ENCODE data around the gene RAB6C.
"Not testable (repeated sequence)": the region's sequence is repeated elsewhere in the genome, so short reads cannot be mapped to it uniquely, and the experiment has no call there.

The RAB6C gene

DNA sequence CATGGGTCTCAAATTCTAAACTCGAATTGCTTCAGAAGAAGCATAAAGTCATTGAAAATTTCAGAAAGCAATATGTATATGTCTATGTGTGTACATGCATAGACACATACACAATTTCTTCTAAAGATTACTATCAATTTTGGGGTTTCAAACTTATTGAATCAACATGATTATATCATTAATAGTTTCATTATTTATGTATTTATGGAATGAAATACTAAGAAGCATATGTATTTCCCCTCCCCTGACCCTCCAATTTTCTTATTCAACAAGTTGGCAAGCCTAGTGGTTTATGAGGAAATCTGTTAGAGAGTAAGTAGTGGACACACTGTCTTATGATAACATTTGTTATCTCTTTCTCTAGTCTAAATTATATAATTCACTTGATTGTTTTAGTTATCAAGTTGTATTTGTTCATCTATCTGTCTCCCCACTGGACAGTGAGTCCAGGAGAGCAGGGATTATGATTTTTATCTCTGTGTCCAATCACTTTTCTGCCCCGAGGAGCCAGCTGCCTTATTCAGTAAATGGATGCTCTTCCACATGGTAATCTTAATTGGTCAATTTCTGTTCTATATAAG is 17.3 kb downstream of the RAB6C start:
- not testable (repeated sequence) for DNase-seq

DNA sequence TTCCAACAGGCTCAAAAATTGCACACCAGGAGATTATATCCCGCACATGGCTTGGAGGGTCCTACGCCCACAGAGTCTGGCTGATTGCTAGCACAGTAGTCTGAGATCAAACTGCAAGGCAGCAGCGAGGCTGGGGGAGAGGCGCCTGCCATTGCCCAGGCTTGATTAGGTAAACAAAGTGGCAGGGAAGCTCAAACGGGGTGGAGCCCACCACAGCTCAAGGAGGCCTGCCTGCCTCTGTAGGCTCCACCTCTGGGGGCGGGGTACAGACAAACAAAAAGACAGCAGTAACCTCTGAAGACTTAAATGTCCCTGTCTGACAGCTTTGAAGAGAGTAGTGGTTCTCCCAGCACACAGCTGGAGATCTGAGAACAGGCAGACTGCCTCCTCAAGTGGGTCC is 19.3 kb downstream of the RAB6C start:
- not testable (repeated sequence) for DNase-seq

- DNase-seq, result not testable (repeated sequence)
Observed at GRCh38 chr2:130005862-130006261, 26.4 kb downstream of the RAB6C start.

DNA sequence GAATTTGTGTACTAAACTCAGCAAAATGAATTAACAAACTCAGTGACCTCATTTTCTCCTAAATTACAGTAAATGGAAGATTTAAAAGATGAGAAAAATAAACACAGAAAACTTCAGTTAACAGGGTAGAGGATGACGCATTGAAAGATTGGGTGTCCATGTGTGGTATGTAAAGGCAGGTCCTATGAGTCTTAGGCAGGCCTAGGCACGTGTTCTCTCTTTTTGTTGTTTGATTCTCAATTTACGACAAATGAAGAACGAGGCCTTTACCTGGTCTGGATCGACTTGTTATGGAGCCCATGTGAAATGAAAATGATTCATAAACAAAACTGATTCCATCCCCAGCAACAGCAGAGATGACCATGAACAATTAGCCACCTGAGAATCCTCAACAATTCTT is 37.2 kb downstream of the RAB6C start:
- not testable (repeated sequence) for DNase-seq

GRCh38 chr2:130019402-130019801 is 39.9 kb downstream of the RAB6C start:
- no peak for DNase-seq

DNA sequence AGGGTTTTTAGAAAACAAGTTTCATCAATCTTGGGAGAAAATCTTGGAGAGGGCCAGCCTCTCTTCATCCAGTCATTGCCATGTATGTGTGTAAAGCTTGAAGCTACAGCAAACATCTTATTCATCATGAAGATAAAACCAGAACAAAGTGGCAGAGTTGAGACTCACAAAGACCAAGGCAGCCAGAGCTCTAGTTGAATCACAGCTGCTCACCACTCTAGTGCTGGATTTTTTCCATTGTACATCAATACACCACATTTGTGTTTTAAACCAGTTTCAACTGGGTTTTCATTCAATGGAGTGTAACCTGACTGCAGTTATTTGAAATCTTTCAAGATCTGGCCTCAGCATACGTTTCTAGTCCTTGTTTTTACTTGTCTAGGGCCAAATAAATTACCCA is 40.6 kb downstream of the RAB6C start:
- not testable (repeated sequence) for DNase-seq

DNA sequence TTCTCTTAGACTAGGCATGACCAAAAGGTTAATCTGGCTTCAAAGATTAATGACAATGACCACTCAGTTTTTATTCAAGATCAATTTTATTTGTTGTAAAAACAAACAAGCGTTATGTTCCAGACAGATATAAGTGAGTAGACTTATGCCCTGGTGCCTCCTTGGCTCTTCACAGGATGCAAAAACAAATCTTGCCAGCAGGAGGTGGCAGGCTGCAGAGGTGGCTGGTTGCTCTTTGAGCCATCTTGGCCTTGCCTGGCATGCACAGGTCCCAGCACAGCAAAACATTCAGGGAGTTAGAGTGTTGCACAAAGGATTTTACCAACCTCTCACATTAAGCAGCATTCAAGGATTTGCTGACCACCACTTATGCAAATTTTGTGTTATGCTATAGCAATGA is 46.5 kb downstream of the RAB6C start:
- DNase-seq, result not testable (repeated sequence)

Measured in cerebellar nuclear complex (tissue), 1 donor.